LNCAP (cell line): ENCODE results near the gene LBR.

Source experiments
- TF ChIP-seq, protein P1 (sequence below): fragments of 450-650 bp; IDR thresholded peaks from 2 replicates; pipeline ENCODE4 v1.5.1; 2017; ENCODE audit warnings: mild to moderate bottlenecking

The LBR gene

DNA sequence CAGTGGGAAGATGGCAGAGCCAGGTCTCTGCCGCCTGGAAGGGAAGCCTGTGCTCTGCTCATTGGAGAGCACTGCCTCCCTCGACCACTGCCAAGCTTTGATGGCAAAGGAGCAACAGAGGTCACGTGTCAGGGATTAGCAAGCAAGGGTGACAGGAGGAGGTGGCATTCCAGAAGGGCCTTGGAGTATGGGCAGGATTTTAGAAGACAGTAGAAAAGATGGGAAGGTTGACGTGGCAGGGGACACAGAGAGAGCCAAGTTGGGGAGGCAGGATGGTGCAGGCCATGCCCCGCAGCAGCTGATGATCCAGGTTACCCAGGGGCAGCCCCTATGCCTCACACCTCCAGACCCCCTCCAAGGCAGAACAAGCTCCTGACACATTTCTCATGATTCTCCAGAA is 21.9 kb upstream of the LBR start:
- TF ChIP-seq, protein P1, sequence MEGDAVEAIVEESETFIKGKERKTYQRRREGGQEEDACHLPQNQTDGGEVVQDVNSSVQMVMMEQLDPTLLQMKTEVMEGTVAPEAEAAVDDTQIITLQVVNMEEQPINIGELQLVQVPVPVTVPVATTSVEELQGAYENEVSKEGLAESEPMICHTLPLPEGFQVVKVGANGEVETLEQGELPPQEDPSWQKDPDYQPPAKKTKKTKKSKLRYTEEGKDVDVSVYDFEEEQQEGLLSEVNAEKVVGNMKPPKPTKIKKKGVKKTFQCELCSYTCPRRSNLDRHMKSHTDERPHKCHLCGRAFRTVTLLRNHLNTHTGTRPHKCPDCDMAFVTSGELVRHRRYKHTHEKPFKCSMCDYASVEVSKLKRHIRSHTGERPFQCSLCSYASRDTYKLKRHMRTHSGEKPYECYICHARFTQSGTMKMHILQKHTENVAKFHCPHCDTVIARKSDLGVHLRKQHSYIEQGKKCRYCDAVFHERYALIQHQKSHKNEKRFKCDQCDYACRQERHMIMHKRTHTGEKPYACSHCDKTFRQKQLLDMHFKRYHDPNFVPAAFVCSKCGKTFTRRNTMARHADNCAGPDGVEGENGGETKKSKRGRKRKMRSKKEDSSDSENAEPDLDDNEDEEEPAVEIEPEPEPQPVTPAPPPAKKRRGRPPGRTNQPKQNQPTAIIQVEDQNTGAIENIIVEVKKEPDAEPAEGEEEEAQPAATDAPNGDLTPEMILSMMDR, result no peak

DNA sequence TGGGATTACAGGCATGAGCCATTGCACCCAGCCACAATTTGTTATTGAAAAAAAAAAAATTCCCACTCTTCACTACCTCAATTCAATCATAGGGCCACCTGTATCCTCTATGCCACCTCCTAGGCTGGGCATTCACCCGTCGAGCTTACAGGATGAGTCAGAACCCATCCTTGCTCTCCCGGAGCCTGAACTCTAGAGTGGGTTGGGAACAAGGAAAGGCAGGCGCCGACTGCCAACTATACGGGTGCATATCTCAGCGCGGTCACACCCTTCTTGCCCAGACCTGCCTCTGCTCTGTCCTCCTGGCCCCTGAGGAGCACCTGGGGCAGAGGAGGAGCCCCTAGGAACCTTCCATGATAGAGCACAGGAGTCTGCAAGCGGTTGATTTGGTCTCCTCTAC is 21.4 kb upstream of the LBR start:
- TF ChIP-seq, protein P1, result no peak

DNA sequence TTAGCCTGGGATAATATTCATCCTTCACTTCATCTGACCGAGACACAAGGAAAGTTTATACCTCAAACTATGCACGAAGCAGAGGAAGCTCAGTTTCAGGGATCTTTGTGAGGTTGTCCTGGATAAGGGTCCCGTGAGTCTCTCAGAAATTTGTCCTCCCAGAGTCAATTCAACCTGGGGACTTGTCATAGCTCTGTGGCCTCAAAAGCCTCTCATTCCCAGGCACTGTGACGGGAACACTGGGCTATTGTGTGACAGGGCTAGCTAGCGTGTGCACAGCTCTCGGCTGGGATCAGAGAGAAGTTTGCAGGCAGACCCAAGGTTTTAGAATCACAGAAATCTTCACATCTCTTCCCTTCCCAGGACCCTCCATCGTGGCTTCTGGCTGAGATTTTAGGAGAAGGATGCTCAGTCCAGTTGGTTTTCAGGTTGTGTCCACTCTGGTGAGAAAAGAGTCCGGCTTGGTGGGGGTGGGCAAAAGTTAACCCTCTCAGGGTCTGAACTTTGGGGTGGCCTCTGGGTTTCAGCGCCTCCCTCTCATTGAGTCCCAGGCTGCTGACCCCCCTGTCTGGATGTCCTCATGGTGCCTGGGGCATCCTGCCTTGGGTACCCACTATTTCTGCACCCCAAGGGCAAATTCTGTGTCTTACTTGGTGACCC is 20.4 kb upstream of the LBR start:
- TF ChIP-seq, protein P1, result no peak

DNA sequence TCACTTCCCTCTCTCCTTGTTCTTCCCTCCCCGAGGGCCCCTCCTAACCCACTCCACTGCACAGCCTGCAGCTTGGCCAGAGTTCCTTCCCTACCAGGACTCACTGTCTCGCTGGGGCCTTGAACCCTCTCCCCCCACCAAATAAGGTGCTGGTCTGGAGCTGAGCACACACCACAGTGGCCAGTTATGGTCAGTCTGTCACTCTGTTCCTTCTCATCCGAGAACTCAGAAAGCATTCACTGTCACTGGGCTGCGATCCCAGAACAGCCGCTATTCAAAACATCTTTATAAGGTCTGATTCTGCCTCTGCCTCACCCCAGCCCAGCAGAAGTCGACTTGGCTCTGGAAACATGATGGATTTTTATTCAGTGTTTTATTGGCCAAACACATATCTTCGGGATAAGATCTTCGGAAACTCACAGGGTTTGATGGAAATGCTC is 19.8 kb upstream of the LBR start:
- TF ChIP-seq, protein P1, result no peak

DNA sequence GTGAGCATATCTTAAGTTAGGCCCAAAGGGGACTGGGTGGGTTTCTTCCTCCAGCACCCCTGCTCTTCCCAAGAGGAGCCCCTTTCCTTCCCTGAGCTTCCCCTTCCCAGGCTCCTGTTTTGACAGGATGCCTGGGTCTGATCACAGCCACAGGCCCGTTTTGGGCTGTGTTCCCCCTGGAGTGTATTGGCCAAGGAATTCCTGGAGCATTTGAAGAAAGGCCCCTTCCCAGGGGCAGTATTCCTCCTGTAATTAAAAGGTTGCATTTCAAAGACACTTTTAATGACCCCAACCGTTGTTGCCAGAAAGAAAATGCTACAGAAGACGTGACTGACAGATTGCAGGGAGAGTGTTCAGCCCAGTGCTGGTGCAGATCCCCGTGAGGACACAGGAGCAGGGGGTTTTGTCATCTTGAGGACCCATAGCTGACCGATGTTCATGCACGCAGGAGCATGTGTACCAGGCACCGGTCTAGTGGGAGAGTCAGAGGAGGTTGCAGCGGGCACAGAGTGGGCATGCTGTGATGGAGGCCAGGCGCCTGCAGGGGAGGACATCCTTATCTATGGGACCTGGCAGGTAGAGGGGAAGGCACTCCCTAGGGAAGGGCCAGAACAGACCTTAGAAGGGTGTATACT is 19.3 kb upstream of the LBR start:
- TF ChIP-seq, protein P1, result no peak

DNA sequence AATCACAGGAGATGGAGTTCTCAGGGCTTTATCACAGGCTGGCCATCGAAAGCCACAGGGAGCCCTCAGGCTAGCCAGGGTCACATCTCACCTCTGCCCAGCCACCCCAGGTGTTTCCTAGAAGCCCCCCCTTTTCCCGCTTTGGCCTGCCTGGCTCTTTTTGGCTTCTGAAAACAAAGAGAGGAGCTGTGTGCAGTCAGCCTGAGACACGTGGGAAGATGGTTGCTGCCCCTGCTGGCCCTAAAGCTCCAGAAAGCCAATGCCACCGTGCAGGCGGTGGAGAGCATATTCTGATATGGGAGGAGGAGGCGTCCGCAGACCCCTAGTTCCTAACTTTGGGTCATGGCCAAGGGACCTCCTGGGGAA is 18.7 kb upstream of the LBR start:
- TF ChIP-seq, protein P1, result no peak

DNA sequence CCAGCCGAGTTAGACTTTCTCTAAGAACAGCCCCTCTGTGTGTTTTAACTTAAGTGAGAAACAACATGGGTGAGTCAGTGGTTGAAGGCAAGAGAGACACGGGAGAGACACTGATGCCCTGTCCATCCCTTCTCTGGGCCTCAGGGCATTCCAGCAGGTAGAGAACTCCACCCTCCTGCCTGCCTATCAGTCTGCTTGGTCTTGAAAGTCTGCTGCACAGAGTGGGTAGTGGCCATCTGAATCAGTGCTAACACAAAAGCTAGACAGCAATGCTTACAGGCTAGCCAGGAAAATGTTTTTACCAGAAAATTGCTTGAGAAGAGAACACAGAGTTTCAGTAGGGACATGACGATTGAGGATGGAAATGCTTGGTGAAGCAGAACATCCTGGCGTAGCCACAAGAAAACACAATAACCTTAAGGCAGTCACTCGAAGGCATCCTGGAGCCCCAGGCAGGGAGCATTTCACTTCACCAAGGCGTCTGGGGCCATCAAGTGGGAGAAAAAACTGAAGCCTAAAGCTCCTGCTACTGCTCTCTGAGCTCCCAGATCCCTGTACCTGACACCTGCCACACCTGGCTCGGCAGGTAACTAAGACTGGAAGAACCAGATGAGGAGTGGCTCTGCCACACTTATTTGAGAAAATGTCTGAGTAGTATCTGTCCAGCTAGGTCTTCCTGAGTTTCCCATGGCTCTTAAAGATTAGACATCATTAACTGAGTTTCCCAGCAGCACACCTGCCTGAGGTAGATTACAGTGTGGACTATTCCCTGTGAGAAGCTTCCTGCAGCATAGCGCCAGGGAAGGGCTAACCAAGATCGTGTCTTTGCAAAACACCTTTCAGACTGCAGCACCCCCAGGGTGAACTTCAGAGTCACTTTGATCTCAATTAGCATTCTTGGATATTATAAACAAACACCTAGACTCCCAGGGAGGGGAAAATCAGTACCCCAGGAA is 18.1 kb upstream of the LBR start:
- TF ChIP-seq, protein P1, result no peak
